GM23338 (cell line): ENCODE measurements around the gene ERBB4. TPM values are rescaled to one million over a fixed set of nuclear protein-coding genes. Genes with fewer than 3 reads are reported as not detected.

Experiments
- ATAC-seq: fragments of 200-7000 bp; cut with Tn5 transposase; 3 replicates; pipeline ENCODE4 v1.9.1; 2020
- DNase-seq: peaks from one replicate; pipeline ENCODE4 v3.0.0-alpha.2; 2015; ENCODE audit warnings: low spot score
- H2AFZ ChIP-seq: fragments of 200-600 bp; sonication (generic); 2 replicates; pipeline ENCODE4 v1.8.0; 2016; ENCODE audit warnings: antibody characterized with exemption, mild to moderate bottlenecking, moderate library complexity
- H3F3A ChIP-seq: fragments of 200-600 bp; sonication (generic); replicated peaks from 2 replicates; pipeline ENCODE4 v1.8.0; 2017; ENCODE audit warnings: antibody characterized with exemption, mixed run types, low read depth
- H3K27ac ChIP-seq: fragments of 200-600 bp; sonication (generic); 2 replicates; pipeline ENCODE4 v1.6.1; 2016; ENCODE audit warnings: low read depth
- H3K27me3 ChIP-seq: fragments of 200-600 bp; sonication (generic); 2 replicates; pipeline ENCODE4 v1.8.0; 2016; ENCODE audit warnings: mild to moderate bottlenecking, mixed run types, moderate library complexity; ENCODE audit not compliant: insufficient read depth
- H3K36me3 ChIP-seq: fragments of 200-600 bp; sonication (generic); 2 replicates; pipeline ENCODE4 v1.8.0; 2016; ENCODE audit warnings: mild to moderate bottlenecking; ENCODE audit not compliant: insufficient read depth
- H3K4me1 ChIP-seq: fragments of 200-600 bp; sonication (generic); 2 replicates; pipeline ENCODE4 v1.8.0; 2016; ENCODE audit warnings: mild to moderate bottlenecking, moderate library complexity; ENCODE audit not compliant: insufficient read depth
- H3K4me2 ChIP-seq: fragments of 200-600 bp; sonication (generic); 2 replicates; pipeline ENCODE4 v1.7.1; 2017; ENCODE audit warnings: mixed run types
- H3K4me3 ChIP-seq: fragments of 200-600 bp; sonication (generic); 2 replicates; pipeline ENCODE4 v1.6.1; 2016; ENCODE audit warnings: mixed run types
- H3K79me2 ChIP-seq: fragments of 200-600 bp; sonication (generic); replicated peaks from 2 replicates; pipeline ENCODE4 v1.8.0; 2017; ENCODE audit warnings: mild to moderate bottlenecking; ENCODE audit not compliant: insufficient read depth
- H3K9me2 ChIP-seq: fragments of 200-600 bp; sonication (generic); 2 replicates; pipeline ENCODE4 v1.8.0; 2017; ENCODE audit not compliant: insufficient read depth
- H4K20me1 ChIP-seq: fragments of 200-600 bp; sonication (generic); replicated peaks from 2 replicates; pipeline ENCODE4 v1.8.0; 2017; ENCODE audit warnings: mild to moderate bottlenecking; ENCODE audit not compliant: insufficient read depth
- H3K27ac Mint-ChIP-seq: 2 replicates; pipeline ENCODE4 v1.8.0; 2020; ENCODE audit warnings: inconsistent platforms, mild to moderate bottlenecking, moderate library complexity, mixed read lengths
- H3K27me3 Mint-ChIP-seq: 3 replicates; pipeline ENCODE4 v1.8.0; 2022; ENCODE audit warnings: low read depth, mild to moderate bottlenecking, moderate library complexity, mixed read lengths, inconsistent platforms; ENCODE audit not compliant: insufficient read depth, poor library complexity
- H3K36me3 Mint-ChIP-seq: 3 replicates; pipeline ENCODE4 v1.8.0; 2021; ENCODE audit warnings: low read depth, mild to moderate bottlenecking, inconsistent platforms, moderate library complexity, mixed read lengths
- H3K4me1 Mint-ChIP-seq: 3 replicates; pipeline ENCODE4 v1.8.0; 2020; ENCODE audit warnings: mild to moderate bottlenecking, inconsistent platforms, mixed read lengths
- H3K4me3 Mint-ChIP-seq: 3 replicates; pipeline ENCODE4 v1.8.0; 2021; ENCODE audit warnings: moderate library complexity, mild to moderate bottlenecking, inconsistent platforms, mixed read lengths
- H3K9me3 Mint-ChIP-seq: 3 replicates; pipeline ENCODE4 v1.8.0; 2020; ENCODE audit warnings: moderate library complexity, mild to moderate bottlenecking, inconsistent platforms, mixed read lengths
- CREB1 ChIP-seq: fragments of 250-450 bp; sonication (Bioruptor Pico); IDR thresholded peaks from 2 replicates; pipeline ENCODE4 v1.5.0; 2020; ENCODE audit warnings: low read depth, mild to moderate bottlenecking, moderate library complexity
- CTCF ChIP-seq, 2 experiments: fragments of 200-600 bp in 1 of 2; sonication (generic) in 1 of 2; conservative IDR thresholded peaks; 2 replicates each; pipeline versions ENCODE4 v1.5.1 to v1.6.1; 2016 to 2017; ENCODE audit warnings: antibody characterized with exemption in 2 of 2, low read depth in 2 of 2, mild to moderate bottlenecking in 2 of 2, moderate library complexity in 1 of 2
- ETS1 ChIP-seq: IDR thresholded peaks from 2 replicates; pipeline ENCODE4 v1.6.1; 2016; ENCODE audit warnings: antibody characterized with exemption
- ZNF114 ChIP-seq: fragments of 250-450 bp; sonication (Bioruptor Pico); IDR thresholded peaks from 2 replicates; pipeline ENCODE4 v1.5.0; 2020; ENCODE audit warnings: mild to moderate bottlenecking, moderate library complexity
- ZNF331 ChIP-seq: fragments of 250-450 bp; sonication (Bioruptor Pico); IDR thresholded peaks from 2 replicates; pipeline ENCODE4 v1.5.0; 2020; ENCODE audit warnings: low read depth, mild to moderate bottlenecking, moderate library complexity
- ZNF462 ChIP-seq: fragments of 250-450 bp; sonication (Bioruptor Pico); IDR thresholded peaks from 2 replicates; pipeline ENCODE4 v1.5.0; 2020; ENCODE audit warnings: mild to moderate bottlenecking, moderate library complexity
- polyA plus RNA-seq: library from polyadenylated mRNA; unstranded; fragments of >200 nt; fragmentation: Nextera tagmentation; extraction: Ambion mirVana; gene quantifications from 2 replicates; pipeline ENCODE4 v1.2.1, GENCODE V29; 2016
- total RNA-seq: library from RNA; depleted of rRNA; stranded (reverse); fragments of >200 nt; shearing (Covaris generic); gene quantifications from 2 replicates; pipeline ENCODE4 v1.2.3, GENCODE V29; 2014

ERBB4 gene
- total and polyA plus RNA-seq, 2 experiments from 2014 or later, result 0.73 to 1.1 TPM

- TF ChIP-seq ETS1 (no peak), ZNF462 (CRISPR knock-in tag) (no peak), CREB1 (no peak), ZNF331 (CRISPR knock-in tag) (no peak), ZNF114 (CRISPR knock-in tag) (no peak)
Observed at GRCh38 chr2:211729433-211729832, 809.2 kb downstream of the ERBB4 start (continued).

DNA sequence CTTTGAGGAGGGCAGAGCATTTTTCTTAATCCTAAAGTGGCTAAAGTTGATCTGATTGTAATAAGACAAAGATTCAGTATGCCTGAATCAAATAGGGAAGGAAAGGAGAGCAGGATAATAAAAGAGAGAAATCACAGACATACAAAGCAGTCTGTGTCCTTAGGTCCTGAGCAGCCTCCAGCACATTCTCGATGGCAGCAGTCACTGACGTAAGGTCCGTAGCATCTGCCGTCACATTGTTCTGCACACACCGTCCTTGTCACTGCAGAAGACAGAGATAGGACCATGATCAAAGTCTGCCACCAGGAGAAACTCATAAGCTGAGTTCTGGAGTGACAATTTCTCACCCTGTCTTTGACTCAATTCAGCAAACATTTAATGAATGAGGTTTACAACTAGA lies 813.7 kb downstream of the ERBB4 start:
- Histone ChIP-seq H3K79me2 (no peaks in the 10 kb centered on the region), H3K4me2 (no peak overlapping the region), H3F3A (no peaks in the 10 kb centered on the region), H3K27ac (no peak overlapping the region), H3K27me3 (no peaks in the 10 kb centered on the region), H3K9me2 (no peaks in the 10 kb centered on the region), H3K36me3 (no peaks in the 10 kb centered on the region), H4K20me1 (no peaks in the 10 kb centered on the region), H3K4me3 (no peak overlapping the region), H2AFZ (no peak overlapping the region), H3K4me1 (peaks cover under 1% of the 10 kb centered on the region; the same call in 1 of the 2 replicates)
- ATAC-seq (no peak), DNase-seq (no peak)
- Mint-ChIP-seq H3K4me1 (no peaks in the 10 kb centered on the region), H3K27ac (no peak overlapping the region), H3K4me3 (no peak overlapping the region), H3K9me3 (no peaks in the 10 kb centered on the region), H3K27me3 (no peaks in the 10 kb centered on the region), H3K36me3 (no peaks in the 10 kb centered on the region)
- TF ChIP-seq CTCF (conservative IDR thresholded peaks at IDR 0.05; ENCODE audit: low read depth in 2 of 2), result no peak
- TF ChIP-seq ZNF114 (CRISPR knock-in tag), result no peak
- TF ChIP-seq ZNF462 (CRISPR knock-in tag), result no peak
